ENCODE data around the gene XYLT1.
"Not testable (repeated sequence)": the region's sequence is repeated elsewhere in the genome, so short reads cannot be mapped to it uniquely, and the experiment has no call there.

XYLT1 gene

GRCh38 chr16:17512636-17513220 lies 42.0 kb upstream of the XYLT1 start:
- no peak for TF ChIP-seq CTCF (IDR thresholded peaks at IDR 0.05)
- Histone ChIP-seq H3K27me3 (peaks cover 0 to 14% of the 10 kb centered on the region in 2 donors), H3K27ac (no peak overlapping the region), H3K36me3 (no peaks in the 10 kb centered on the region), H3K9me3 (peaks cover 0 to 11% (median 7%) of the 10 kb centered on the region in 3 donors), H3K4me3 (no peak overlapping the region), H3K4me1 (no peaks in the 10 kb centered on the region)
- no peak for DNase-seq
- intact Hi-C loops (cut with DNase I; ENCODE audit: low total_unique reads): no loop called here

GRCh38 chr16:17511340-17511739 lies 40.6 kb upstream of the XYLT1 start:
- Histone ChIP-seq H3K4me1 (no peaks in the 10 kb centered on the region), H3K27me3 (peaks cover 0 to 9% of the 10 kb centered on the region in 2 donors), H3K27ac (no peak overlapping the region), H3K36me3 (no peaks in the 10 kb centered on the region), H3K4me3 (no peak overlapping the region), H3K9me3 (peaks cover 0 to 11% (median 7%) of the 10 kb centered on the region in 3 donors)
- DNase-seq: no peak
- intact Hi-C loops (cut with DNase I; ENCODE audit: low total_unique reads): no loop called here
- no peak for TF ChIP-seq CTCF (IDR thresholded peaks at IDR 0.05)

- no peak overlapping the region for H3K27ac ChIP-seq
- H3K4me3 ChIP-seq: no peak overlapping the region
- H3K27me3 ChIP-seq: peaks cover 0 to 6% of the 10 kb centered on the region in 2 donors
- intact Hi-C loops (cut with DNase I; ENCODE audit: low total_unique reads): no loop called here
- no peak for TF ChIP-seq CTCF (IDR thresholded peaks at IDR 0.05)
- H3K36me3 ChIP-seq: no peaks in the 10 kb centered on the region
- DNase-seq: no peak
- peaks cover 0 to 11% (median 7%) of the 10 kb centered on the region in 3 donors for H3K9me3 ChIP-seq
- H3K4me1 ChIP-seq: no peaks in the 10 kb centered on the region
These were observed 39.8 kb upstream of the XYLT1 start for GRCh38 chr16:17510567-17510966.

GRCh38 chr16:17509194-17509593 lies 38.4 kb upstream of the XYLT1 start:
- H3K4me1 ChIP-seq: no peaks in the 10 kb centered on the region
- intact Hi-C loops (cut with DNase I; ENCODE audit: low total_unique reads): no loop called here
- no peak for DNase-seq
- no peaks in the 10 kb centered on the region for H3K36me3 ChIP-seq
- peaks cover 0 to 11% (median 7%) of the 10 kb centered on the region in 3 donors for H3K9me3 ChIP-seq
- TF ChIP-seq CTCF (IDR thresholded peaks at IDR 0.05): no peak
- H3K4me3 ChIP-seq: no peak overlapping the region
- no peak overlapping the region for H3K27ac ChIP-seq
- peaks cover 0 to 6% of the 10 kb centered on the region in 2 donors for H3K27me3 ChIP-seq

GRCh38 chr16:17508303-17508702 lies 37.5 kb upstream of the XYLT1 start:
- intact Hi-C loops (cut with DNase I; ENCODE audit: low total_unique reads): no loop called here
- no peak overlapping the region for H3K4me3 ChIP-seq

GRCh38 chr16:17507516-17507915 lies 36.8 kb upstream of the XYLT1 start:
- H3K27me3 ChIP-seq; intact Hi-C loops (cut with DNase I; ENCODE audit: low total_unique reads); H3K4me1 ChIP-seq; H3K36me3 ChIP-seq; H3K4me3 ChIP-seq; H3K27ac ChIP-seq; DNase-seq: not testable (repeated sequence)
- H3K9me3 ChIP-seq: peaks cover 0 to 11% (median 7%) of the 10 kb centered on the region in 3 donors

More at GRCh38 chr16:17508303-17508702, 37.5 kb upstream of the XYLT1 start:
- DNase-seq: no peak
- no peak overlapping the region for H3K27ac ChIP-seq
- peaks cover 0 to 6% of the 10 kb centered on the region in 2 donors for H3K27me3 ChIP-seq
- no peak for TF ChIP-seq CTCF (IDR thresholded peaks at IDR 0.05)
- H3K4me1 ChIP-seq: no peaks in the 10 kb centered on the region
- peaks cover 0 to 11% (median 7%) of the 10 kb centered on the region in 3 donors for H3K9me3 ChIP-seq
- no peaks in the 10 kb centered on the region for H3K36me3 ChIP-seq

- H3K4me3 ChIP-seq; intact Hi-C loops (cut with DNase I; ENCODE audit: low total_unique reads); H3K27me3 ChIP-seq; DNase-seq; H3K4me1 ChIP-seq; H3K27ac ChIP-seq; H3K36me3 ChIP-seq: not testable (repeated sequence)
- peaks cover 0 to 11% (median 7%) of the 10 kb centered on the region in 3 donors for H3K9me3 ChIP-seq
These were observed 35.1 kb upstream of the XYLT1 start for GRCh38 chr16:17505828-17506227.

All from tibial artery (tissue), 4 donors.